H9 (cell line): ENCODE measurements around the gene AFG1L. TPM values are rescaled to one million over a fixed set of nuclear protein-coding genes. Genes with fewer than 3 reads are reported as not detected.

Source experiments
- DNase-seq: peaks from one replicate; pipeline ENCODE4 v3.0.0-alpha.2; 2017
- H2AFZ ChIP-seq: one replicate; pipeline ENCODE4 v1.6.1; 2013; ENCODE audit warnings: mild to moderate bottlenecking, low read length, control low read depth, moderate library complexity
- H2AK5ac ChIP-seq: 2 replicates; pipeline ENCODE4 v1.6.1; 2013; ENCODE audit warnings: low read length, control low read depth, mixed read lengths; ENCODE audit not compliant: insufficient read length
- H2BK120ac ChIP-seq: one replicate; pipeline ENCODE4 v1.6.1; 2013; ENCODE audit warnings: low read depth, mild to moderate bottlenecking, low read length, control low read depth, inconsistent platforms; ENCODE audit not compliant: poor library complexity, severe bottlenecking
- H2BK12ac ChIP-seq: 2 replicates; pipeline ENCODE4 v1.6.1; 2013; ENCODE audit warnings: low read length, control low read depth, mixed read lengths, low read depth; ENCODE audit not compliant: insufficient read length
- H2BK15ac ChIP-seq: 2 replicates; pipeline ENCODE4 v1.6.1; 2013; ENCODE audit warnings: low read depth, low read length, control low read depth
- H2BK20ac ChIP-seq: one replicate; pipeline ENCODE4 v1.6.1; 2013; ENCODE audit warnings: low read depth, mild to moderate bottlenecking, low read length, control low read depth, inconsistent platforms; ENCODE audit not compliant: poor library complexity, severe bottlenecking
- H2BK5ac ChIP-seq: 2 replicates; pipeline ENCODE4 v1.6.1; 2013; ENCODE audit warnings: low read length, control low read depth, mixed read lengths; ENCODE audit not compliant: insufficient read length
- H3K14ac ChIP-seq: 2 replicates; pipeline ENCODE4 v1.6.1; 2013; ENCODE audit warnings: low read length, control low read depth; ENCODE audit not compliant: insufficient read depth
- H3K18ac ChIP-seq: 2 replicates; pipeline ENCODE4 v1.6.1; 2013; ENCODE audit warnings: low read depth, mild to moderate bottlenecking, mixed read lengths, low read length, control low read depth; ENCODE audit not compliant: insufficient read length
- H3K23ac ChIP-seq: 2 replicates; pipeline ENCODE4 v1.6.1; 2013; ENCODE audit warnings: low read length, control low read depth, mixed read lengths, low read depth; ENCODE audit not compliant: insufficient read length
- H3K23me2 ChIP-seq: 2 replicates; pipeline ENCODE4 v1.6.1; 2013; ENCODE audit warnings: low read depth, mild to moderate bottlenecking, mixed read lengths, low read length, control low read depth; ENCODE audit not compliant: insufficient read length, poor library complexity, severe bottlenecking
- H3K27ac ChIP-seq: 2 replicates; pipeline ENCODE4 v1.5.1; 2013; ENCODE audit warnings: low read length, control low read depth, mixed read lengths, low read depth; ENCODE audit not compliant: insufficient read length
- H3K27me3 ChIP-seq: 2 replicates; pipeline ENCODE4 v1.6.1; 2013; ENCODE audit warnings: low read length, control low read depth, inconsistent platforms; ENCODE audit not compliant: insufficient read depth
- H3K4ac ChIP-seq: 2 replicates; pipeline ENCODE4 v1.6.1; 2013; ENCODE audit warnings: low read depth, mild to moderate bottlenecking, control low read depth, inconsistent platforms, low read length, moderate library complexity
- H3K4me1 ChIP-seq: 2 replicates; pipeline ENCODE4 v1.6.1; 2013; ENCODE audit warnings: low read length, control low read depth, inconsistent platforms; ENCODE audit not compliant: insufficient read depth
- H3K4me2 ChIP-seq: 2 replicates; pipeline ENCODE4 v1.6.1; 2013; ENCODE audit warnings: low read length, control low read depth, mixed read lengths; ENCODE audit not compliant: insufficient read length, insufficient read depth
- H3K56ac ChIP-seq: 2 replicates; pipeline ENCODE4 v1.6.1; 2013; ENCODE audit warnings: low read depth, mild to moderate bottlenecking, mixed read lengths, low read length, control low read depth; ENCODE audit not compliant: insufficient read length
- H3K79me1 ChIP-seq: 2 replicates; pipeline ENCODE4 v1.6.1; 2013; ENCODE audit warnings: low read depth, mild to moderate bottlenecking, moderate library complexity, low read length, control low read depth, inconsistent platforms; ENCODE audit not compliant: insufficient read depth, poor library complexity, severe bottlenecking
- H3K79me2 ChIP-seq: 2 replicates; pipeline ENCODE4 v1.6.1; 2013; ENCODE audit warnings: low read length, control low read depth, inconsistent platforms; ENCODE audit not compliant: insufficient read depth
- H3K9ac ChIP-seq: 2 replicates; pipeline ENCODE4 v1.6.1; 2013; ENCODE audit warnings: low read length, control low read depth, mixed read lengths; ENCODE audit not compliant: insufficient read length; ENCODE audit errors: extremely low read depth
- H3K9me3 ChIP-seq: one replicate; pipeline ENCODE4 v1.6.1; 2013; ENCODE audit warnings: low read depth, low read length, inconsistent platforms; ENCODE audit not compliant: control insufficient read depth
- H3T11ph ChIP-seq: one replicate; pipeline ENCODE4 v1.6.1; 2013; ENCODE audit warnings: mild to moderate bottlenecking, low read length, control low read depth, inconsistent platforms
- H4K20me1 ChIP-seq: one replicate; pipeline ENCODE4 v1.6.1; 2013; ENCODE audit not compliant: control insufficient read depth, insufficient read length, insufficient read depth
- H4K5ac ChIP-seq: 2 replicates; pipeline ENCODE4 v1.6.1; 2013; ENCODE audit warnings: low read depth, mild to moderate bottlenecking, mixed read lengths, low read length, control low read depth; ENCODE audit not compliant: insufficient read length
- H4K8ac ChIP-seq: replicated peaks from 2 replicates; pipeline ENCODE4 v1.6.1; 2013; ENCODE audit warnings: low read length, control low read depth, mixed read lengths, low read depth; ENCODE audit not compliant: insufficient read length
- H4K91ac ChIP-seq: 2 replicates; pipeline ENCODE4 v1.6.1; 2013; ENCODE audit warnings: low read depth, mild to moderate bottlenecking, moderate library complexity, mixed read lengths, low read length, control low read depth; ENCODE audit not compliant: insufficient read length
- H3K27ac Mint-ChIP-seq, 3 experiments: 2 replicates in 2 of 3; 3 replicates in 1 of 3; pipeline ENCODE4 v1.8.0; 2020 to 2021; ENCODE audit warnings: mixed read lengths in 3 of 3, mild to moderate bottlenecking in 1 of 3, moderate library complexity in 1 of 3
- H3K27me3 Mint-ChIP-seq: 2 replicates; pipeline ENCODE4 v1.8.0; 2021; ENCODE audit warnings: low read depth, mild to moderate bottlenecking, moderate library complexity, mixed read lengths
- H3K36me3 Mint-ChIP-seq, 3 experiments: 2 replicates in 2 of 3; 3 replicates in 1 of 3; pipeline ENCODE4 v1.8.0; 2020 to 2021; ENCODE audit warnings: low read depth in 3 of 3, mixed read lengths in 3 of 3; ENCODE audit not compliant: insufficient read depth in 1 of 3
- H3K4me1 Mint-ChIP-seq, 2 experiments: 2 replicates each; pipeline ENCODE4 v1.8.0; 2020; ENCODE audit warnings: mixed read lengths in 2 of 2
- H3K4me3 Mint-ChIP-seq, 2 experiments: 2 replicates in 1 of 2; 3 replicates in 1 of 2; pipeline ENCODE4 v1.8.0; 2020 to 2021; ENCODE audit warnings: mild to moderate bottlenecking in 2 of 2, mixed read lengths in 2 of 2, moderate library complexity in 1 of 2
- H3K9me3 Mint-ChIP-seq, 2 experiments: 2 replicates in 1 of 2; 3 replicates in 1 of 2; pipeline ENCODE4 v1.8.0; 2020; ENCODE audit warnings: mild to moderate bottlenecking in 2 of 2, mixed read lengths in 2 of 2, moderate library complexity in 1 of 2
- WGBS: extraction: QIAGEN DNeasy Blood & Tissue Kit; methylation state at CpG from one replicate; pipeline ENCODE4 v1.1.7; 2013; ENCODE audit warnings: missing lambda C conversion rate, low lambda C conversion rate, mixed read lengths; ENCODE audit not compliant: insufficient read length; ENCODE audit errors: extremely low coverage; 5-methylcytosine and 5-hydroxymethylcytosine counted together
- total RNA-seq: library from RNA; stranded (reverse); gene quantifications from 2 replicates; pipeline ENCODE4 v1.2.1, GENCODE V29; 2021
- TF ChIP-seq, protein P1 (sequence below): fragments of 200-600 bp; sonication (generic); conservative IDR thresholded peaks from 3 replicates; pipeline ENCODE4 v1.8.0; 2021; ENCODE audit warnings: antibody characterized with exemption, mild to moderate bottlenecking

The AFG1L gene
- total RNA-seq, 1 experiment from 2014 or later = 4.7 TPM

DNA sequence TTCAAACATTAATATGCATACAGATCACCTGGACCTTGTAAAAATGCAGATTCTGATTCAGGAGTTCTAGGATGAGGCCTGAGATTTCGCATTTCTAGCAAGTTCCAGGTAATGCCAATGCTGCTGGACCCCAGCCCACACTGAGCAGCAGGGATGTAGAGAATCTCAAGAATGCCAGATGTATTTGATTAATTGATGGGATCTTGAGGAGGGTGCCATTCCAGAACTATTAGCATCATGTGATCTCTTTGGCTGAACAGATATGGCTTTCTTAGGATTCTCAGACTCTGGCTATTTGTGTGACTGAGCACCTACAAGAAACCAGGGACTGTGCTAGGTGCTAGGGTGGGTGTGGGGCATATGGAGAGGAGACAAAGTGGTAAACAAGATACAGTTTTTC is 17.6 kb upstream of the AFG1L start:
- H4K91ac ChIP-seq = no peak overlapping the region
- H4K8ac ChIP-seq = no peak overlapping the region
- no peaks in the 10 kb centered on the region for H3K9me3 Mint-ChIP-seq
- H3K9me3 ChIP-seq = no peaks in the 10 kb centered on the region
- H3K56ac ChIP-seq = no peak overlapping the region
- H3K4ac ChIP-seq = no peak overlapping the region
- no peaks in the 10 kb centered on the region for H3K79me1 ChIP-seq
- no peak overlapping the region for H3K18ac ChIP-seq
- H3K9ac ChIP-seq = no peak overlapping the region
- no peak overlapping the region for H3K23ac ChIP-seq
- no peak overlapping the region for H4K5ac ChIP-seq
- WGBS = no CpG with 5 or more reads among the region's 1 CpG
- no peak for DNase-seq
- no peak overlapping the region for H3K4me2 ChIP-seq
- H2BK20ac ChIP-seq = no peak overlapping the region
- TF ChIP-seq, protein P1, sequence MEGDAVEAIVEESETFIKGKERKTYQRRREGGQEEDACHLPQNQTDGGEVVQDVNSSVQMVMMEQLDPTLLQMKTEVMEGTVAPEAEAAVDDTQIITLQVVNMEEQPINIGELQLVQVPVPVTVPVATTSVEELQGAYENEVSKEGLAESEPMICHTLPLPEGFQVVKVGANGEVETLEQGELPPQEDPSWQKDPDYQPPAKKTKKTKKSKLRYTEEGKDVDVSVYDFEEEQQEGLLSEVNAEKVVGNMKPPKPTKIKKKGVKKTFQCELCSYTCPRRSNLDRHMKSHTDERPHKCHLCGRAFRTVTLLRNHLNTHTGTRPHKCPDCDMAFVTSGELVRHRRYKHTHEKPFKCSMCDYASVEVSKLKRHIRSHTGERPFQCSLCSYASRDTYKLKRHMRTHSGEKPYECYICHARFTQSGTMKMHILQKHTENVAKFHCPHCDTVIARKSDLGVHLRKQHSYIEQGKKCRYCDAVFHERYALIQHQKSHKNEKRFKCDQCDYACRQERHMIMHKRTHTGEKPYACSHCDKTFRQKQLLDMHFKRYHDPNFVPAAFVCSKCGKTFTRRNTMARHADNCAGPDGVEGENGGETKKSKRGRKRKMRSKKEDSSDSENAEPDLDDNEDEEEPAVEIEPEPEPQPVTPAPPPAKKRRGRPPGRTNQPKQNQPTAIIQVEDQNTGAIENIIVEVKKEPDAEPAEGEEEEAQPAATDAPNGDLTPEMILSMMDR = no peak
- H3K27ac ChIP-seq = no peak overlapping the region
- H3K36me3 Mint-ChIP-seq = no peaks in the 10 kb centered on the region
- H3K14ac ChIP-seq = no peak overlapping the region
- no peak overlapping the region for H2BK15ac ChIP-seq
- no peak overlapping the region for H2BK5ac ChIP-seq
- no peak overlapping the region for H2AFZ ChIP-seq
- no peak overlapping the region for H3K27ac Mint-ChIP-seq
- H3K79me2 ChIP-seq = no peaks in the 10 kb centered on the region
- H2BK12ac ChIP-seq = no peak overlapping the region
- no peak overlapping the region for H2BK120ac ChIP-seq
- no peak overlapping the region for H2AK5ac ChIP-seq
- no peak overlapping the region for H3K4me3 Mint-ChIP-seq
- H3K23me2 ChIP-seq = no peaks in the 10 kb centered on the region
- H3K27me3 ChIP-seq = no peaks in the 10 kb centered on the region
- H3K27me3 Mint-ChIP-seq = peaks cover 2% of the 10 kb centered on the region; the same call in 1 of the 2 replicates
- H3K4me1 Mint-ChIP-seq = peaks cover 24 to 25% of the 10 kb centered on the region in 2 experiments
- H3T11ph ChIP-seq = no peak overlapping the region
- no peaks in the 10 kb centered on the region for H3K4me1 ChIP-seq
- H4K20me1 ChIP-seq = no peaks in the 10 kb centered on the region
